Fibroblast of lung (primary cell): Measurements from ENCODE around the gene NFAT5. TPM values are rescaled to one million over a fixed set of nuclear protein-coding genes. Genes with fewer than 3 reads are reported as not detected.
"Not testable (repeated sequence)": the region's sequence is repeated elsewhere in the genome, so short reads cannot be mapped to it uniquely, and the experiment has no call there.

Source experiments
- DNase-seq, 2 donors: peaks; one replicate each; pipeline versions ENCODE4 v3.0.0 to v3.0.0-alpha.2; 2010; ENCODE audit warnings: low read depth in 2 of 2
- H2AFZ ChIP-seq: 2 replicates; pipeline ENCODE4 v1.5.1; 2012; ENCODE audit warnings: low read length, control low read depth, inconsistent platforms
- H3K27ac ChIP-seq: 2 replicates; pipeline ENCODE4 v1.5.1; 2011; ENCODE audit warnings: low read length, control low read depth; ENCODE audit not compliant: insufficient read depth
- H3K27me3 ChIP-seq: 2 replicates; pipeline ENCODE4 v1.5.1; 2011; ENCODE audit warnings: mild to moderate bottlenecking, low read length; ENCODE audit not compliant: control insufficient read depth, insufficient read depth
- H3K36me3 ChIP-seq: 2 replicates; pipeline ENCODE4 v1.5.1; 2011; ENCODE audit warnings: low read length; ENCODE audit not compliant: control insufficient read depth, insufficient read depth
- H3K4me1 ChIP-seq: 2 replicates; pipeline ENCODE4 v1.5.1; 2011; ENCODE audit warnings: low read length; ENCODE audit not compliant: control insufficient read depth, insufficient read depth; ENCODE audit errors: extremely low read depth
- H3K4me2 ChIP-seq: 2 replicates; pipeline ENCODE4 v1.5.1; 2011; ENCODE audit warnings: low read length, control low read depth; ENCODE audit not compliant: insufficient read depth; ENCODE audit errors: extremely low read depth
- H3K4me3 ChIP-seq, 4 experiments: fragments of 200-600 bp in 1 of 4; sonication (generic) in 1 of 4; replicated peaks in 1 of 4; 2 replicates each; pipeline ENCODE4 v1.5.1; 2011 to 2016; ENCODE audit warnings: low read length in 4 of 4, low read depth in 3 of 4, mild to moderate bottlenecking in 3 of 4, control low read depth in 2 of 4, inconsistent platforms in 1 of 4, mixed read lengths in 1 of 4; ENCODE audit not compliant: insufficient read depth in 1 of 4; ENCODE audit errors: control extremely low read depth in 1 of 4
- H3K79me2 ChIP-seq: 2 replicates; pipeline ENCODE4 v1.5.1; 2012; ENCODE audit warnings: mild to moderate bottlenecking, low read length, inconsistent platforms; ENCODE audit not compliant: control insufficient read depth, insufficient read depth
- H3K9ac ChIP-seq: 2 replicates; pipeline ENCODE4 v1.5.1; 2011; ENCODE audit warnings: mild to moderate bottlenecking, low read length, control low read depth; ENCODE audit not compliant: insufficient read depth
- H3K9me3 ChIP-seq: 2 replicates; pipeline ENCODE4 v1.5.1; 2012; ENCODE audit warnings: low read depth, low read length; ENCODE audit not compliant: control insufficient read depth, insufficient read depth
- H4K20me1 ChIP-seq: 2 replicates; pipeline ENCODE4 v1.5.1; 2011; ENCODE audit warnings: low read length; ENCODE audit not compliant: control insufficient read depth, insufficient read depth; ENCODE audit errors: extremely low read depth
- CTCF ChIP-seq, 2 donors: IDR thresholded peaks in 1 of 2; conservative IDR thresholded peaks in 1 of 2; 1 replicate in 1 of 2; 2 replicates in 1 of 2; pipeline ENCODE4 v1.5.1; 2011 to 2012; ENCODE audit warnings: low read length in 2 of 2, control low read depth in 1 of 2, inconsistent platforms in 1 of 2, low read depth in 1 of 2, mild to moderate bottlenecking in 1 of 2
- EZH2 ChIP-seq: IDR thresholded peaks from 2 replicates; pipeline ENCODE4 v1.5.1; 2012; ENCODE audit warnings: low read length, control low read depth, mild to moderate bottlenecking; ENCODE audit errors: missing control alignments
- polyA plus RNA-seq, 2 donors: library from polyadenylated mRNA; depleted of rRNA in 1 of 2; stranded (reverse) in 1 of 2; unstranded in 1 of 2; fragments of >200 nt; gene quantifications; 2 replicates each; pipeline ENCODE4 v1.2.1, GENCODE V29; 2011 to 2012; ENCODE audit warnings: missing spikeins in 1 of 2
- total RNA-seq: library from RNA; depleted of rRNA; stranded (reverse); fragments of >200 nt; gene quantifications from 2 replicates; pipeline ENCODE4 v1.2.1, GENCODE V29; 2014

The NFAT5 gene
- total and polyA plus RNA-seq, 2 donors (not counting 1 experiment from before 2014, with no cell fraction given), result 33.4 to 39.4 TPM

DNA sequence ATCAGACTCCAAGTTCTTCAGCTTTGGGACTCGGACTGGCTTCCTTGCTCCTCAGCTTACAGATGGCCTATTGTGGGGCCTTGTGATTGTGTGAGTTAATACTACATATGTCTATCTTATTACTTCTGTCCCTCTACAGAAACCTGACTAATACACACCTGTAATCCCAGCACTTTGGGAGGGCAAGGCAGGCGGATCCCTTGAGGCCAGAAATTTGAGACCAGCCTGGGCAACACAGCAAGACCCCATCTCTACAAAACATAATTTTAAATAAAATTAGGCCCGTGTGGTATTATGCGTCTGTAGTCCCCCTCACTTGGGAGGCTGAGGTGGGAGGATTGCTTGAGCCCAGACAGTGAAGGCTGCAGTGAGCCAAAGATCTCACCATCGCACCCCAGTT, 165.5 kb downstream of the NFAT5 start:
- H3K36me3 ChIP-seq, H3K79me2 ChIP-seq, H4K20me1 ChIP-seq, H3K9me3 ChIP-seq, H3K4me3 ChIP-seq, H3K4me1 ChIP-seq, DNase-seq, H2AFZ ChIP-seq, H3K9ac ChIP-seq, H3K27me3 ChIP-seq, H3K4me2 ChIP-seq, H3K27ac ChIP-seq: not testable (repeated sequence)

- TF ChIP-seq CTCF (conservative IDR thresholded peaks at IDR 0.05 in 1 of 2, IDR thresholded peaks at IDR 0.05 in 1 of 2; ENCODE audit: low read depth in 1 of 2, low read length in 2 of 2) (no peak), EZH2 (no peak)
- no peak for DNase-seq
- H3K79me2 ChIP-seq, result no peaks in the 10 kb centered on the region
- H3K4me1 ChIP-seq, result no peaks in the 10 kb centered on the region
- no peaks in the 10 kb centered on the region for H3K27me3 ChIP-seq
- H3K4me2 ChIP-seq, result no peak overlapping the region
- no peak overlapping the region for H2AFZ ChIP-seq
- no peaks in the 10 kb centered on the region for H4K20me1 ChIP-seq
- H3K9me3 ChIP-seq, result no peaks in the 10 kb centered on the region
- no peak overlapping the region for H3K27ac ChIP-seq
- no peaks in the 10 kb centered on the region for H3K36me3 ChIP-seq
- no peak overlapping the region for H3K4me3 ChIP-seq
- no peak overlapping the region for H3K9ac ChIP-seq
Measured at GRCh38 chr16:69732101-69732500, 166.3 kb downstream of the NFAT5 start.

- DNase-seq, result peak; percentile 13 to 48
- no peak overlapping the region for H2AFZ ChIP-seq
- H3K9ac ChIP-seq, result no peak overlapping the region
- no peaks in the 10 kb centered on the region for H3K4me1 ChIP-seq
- TF ChIP-seq EZH2, result no peak
- no peak for TF ChIP-seq CTCF (conservative IDR thresholded peaks at IDR 0.05 in 1 of 2, IDR thresholded peaks at IDR 0.05 in 1 of 2; ENCODE audit: low read depth in 1 of 2, low read length in 2 of 2)
- H3K27me3 ChIP-seq, result no peaks in the 10 kb centered on the region
- no peak overlapping the region for H3K4me3 ChIP-seq
- no peaks in the 10 kb centered on the region for H3K9me3 ChIP-seq
- no peaks in the 10 kb centered on the region for H4K20me1 ChIP-seq
- H3K27ac ChIP-seq, result no peak overlapping the region
- peaks cover 38% of the 10 kb centered on the region for H3K36me3 ChIP-seq
- H3K4me2 ChIP-seq, result no peak overlapping the region
- H3K79me2 ChIP-seq, result peaks cover 2% of the 10 kb centered on the region
Measured at GRCh38 chr16:69741519-69741918, 175.8 kb downstream of the NFAT5 start.
